Lower leg skin (tissue), 4 donors: ENCODE results near the gene METRN. TPM values are rescaled to one million over a fixed set of nuclear protein-coding genes. Genes with fewer than 3 reads are reported as not detected.
A peak's percentile ranks its signal among the peaks of the same experiment; 100 is the strongest.

ENCODE experiments used
- DNase-seq, 2 donors: peaks; one replicate each; pipeline ENCODE4 v3.0.0-alpha.2; 2019; ENCODE audit warnings: low spot score in 2 of 2
- H3K4me3 ChIP-seq: fragments of 200-600 bp; sonication (generic); 2 replicates; pipeline ENCODE4 v1.5.1; 2017; ENCODE audit warnings: mild to moderate bottlenecking, low read depth; ENCODE audit not compliant: poor library complexity, severe bottlenecking
- POLR2A ChIP-seq, 2 donors: fragments of 450-650 bp; IDR thresholded peaks; one replicate each; pipeline ENCODE4 v1.6.1; 2016 to 2017; ENCODE audit warnings: antibody characterized with exemption in 2 of 2, mild to moderate bottlenecking in 1 of 2, moderate library complexity in 1 of 2
- WGBS, 2 donors: methylation state at CpG; one replicate each; pipeline ENCODE4 v1.1.5; 2018; 5-methylcytosine and 5-hydroxymethylcytosine counted together
- intact Hi-C: fragments of 100-400 bp; cut with DNase I; formaldehyde crosslinking; loops from one replicate; pipeline ENCODE4 v1.15.0; 2023; ENCODE audit warnings: low total_unique reads
- total RNA-seq, 4 donors: library from RNA; depleted of rRNA; stranded (reverse); fragments of >200 nt; gene quantifications; one replicate each; pipeline ENCODE4 v1.1.0, GENCODE V29; 2016
- TF ChIP-seq, protein P1 (sequence below), 3 donors: fragments of 450-650 bp; IDR thresholded peaks; one replicate each; pipeline ENCODE4 v1.5.1; 2016; ENCODE audit warnings: antibody characterized with exemption in 3 of 3, mild to moderate bottlenecking in 3 of 3, moderate library complexity in 2 of 3

Gene METRN
- total RNA-seq, 4 donors from 2014 or later = 24.2 to 48.4 (median 36.0) TPM

- WGBS, 2 donors = 0% methylated on average over 18 of the region's 38 CpGs
- intact Hi-C loops = no loop called here
- no peak for TF ChIP-seq POLR2A (IDR thresholded peaks at IDR 0.05)
- TF ChIP-seq, protein P1, sequence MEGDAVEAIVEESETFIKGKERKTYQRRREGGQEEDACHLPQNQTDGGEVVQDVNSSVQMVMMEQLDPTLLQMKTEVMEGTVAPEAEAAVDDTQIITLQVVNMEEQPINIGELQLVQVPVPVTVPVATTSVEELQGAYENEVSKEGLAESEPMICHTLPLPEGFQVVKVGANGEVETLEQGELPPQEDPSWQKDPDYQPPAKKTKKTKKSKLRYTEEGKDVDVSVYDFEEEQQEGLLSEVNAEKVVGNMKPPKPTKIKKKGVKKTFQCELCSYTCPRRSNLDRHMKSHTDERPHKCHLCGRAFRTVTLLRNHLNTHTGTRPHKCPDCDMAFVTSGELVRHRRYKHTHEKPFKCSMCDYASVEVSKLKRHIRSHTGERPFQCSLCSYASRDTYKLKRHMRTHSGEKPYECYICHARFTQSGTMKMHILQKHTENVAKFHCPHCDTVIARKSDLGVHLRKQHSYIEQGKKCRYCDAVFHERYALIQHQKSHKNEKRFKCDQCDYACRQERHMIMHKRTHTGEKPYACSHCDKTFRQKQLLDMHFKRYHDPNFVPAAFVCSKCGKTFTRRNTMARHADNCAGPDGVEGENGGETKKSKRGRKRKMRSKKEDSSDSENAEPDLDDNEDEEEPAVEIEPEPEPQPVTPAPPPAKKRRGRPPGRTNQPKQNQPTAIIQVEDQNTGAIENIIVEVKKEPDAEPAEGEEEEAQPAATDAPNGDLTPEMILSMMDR (IDR thresholded peaks at IDR 0.05) = no peak
- no peak for DNase-seq
- H3K4me3 ChIP-seq = peak overlapping the region; percentile 76
These were observed 34.3 kb upstream of the METRN start for GRCh38 chr16:680625-680945.

DNA sequence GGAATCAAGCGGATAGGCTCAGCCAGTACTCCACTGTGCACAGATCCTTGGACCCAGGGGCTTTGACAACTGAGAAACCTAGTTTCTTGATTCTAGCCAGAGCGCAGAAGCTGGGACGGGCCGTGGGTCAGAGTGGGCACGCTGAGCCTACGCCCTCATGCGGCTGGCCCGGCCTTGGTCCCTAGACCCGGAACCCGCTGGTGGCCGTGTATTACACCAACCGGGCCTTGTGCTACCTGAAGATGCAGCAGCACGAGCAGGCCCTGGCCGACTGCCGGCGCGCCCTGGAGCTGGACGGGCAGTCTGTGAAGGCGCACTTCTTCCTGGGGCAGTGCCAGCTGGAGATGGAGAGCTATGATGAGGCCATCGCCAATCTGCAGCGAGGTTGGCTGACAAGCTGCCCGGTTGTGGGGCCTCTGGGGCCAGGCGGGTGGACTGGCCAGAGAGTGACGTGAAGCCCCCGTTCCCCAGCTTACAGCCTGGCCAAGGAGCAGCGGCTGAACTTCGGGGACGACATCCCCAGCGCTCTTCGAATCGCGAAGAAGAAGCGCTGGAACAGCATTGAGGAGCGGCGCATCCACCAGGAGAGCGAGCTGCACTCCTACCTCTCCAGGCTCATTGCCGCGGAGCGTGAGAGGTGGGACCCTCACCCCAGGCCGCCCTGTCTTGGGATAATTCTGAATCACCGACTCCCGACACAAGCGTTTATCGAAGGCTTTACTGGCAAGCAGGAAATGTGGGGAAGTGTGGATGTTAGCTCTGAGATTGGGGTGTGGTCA lies 33.8 kb upstream of the METRN start:
- TF ChIP-seq, protein P1 (IDR thresholded peaks at IDR 0.05) = no peak
- TF ChIP-seq POLR2A (IDR thresholded peaks at IDR 0.05) = no peak
- H3K4me3 ChIP-seq = peak overlapping the region; percentile 76
- DNase-seq = no peak
- 43 to 49% methylated on average over 32 to 42 of the region's 44 CpGs for WGBS, 2 donors
- intact Hi-C loops = no loop called here

DNA sequence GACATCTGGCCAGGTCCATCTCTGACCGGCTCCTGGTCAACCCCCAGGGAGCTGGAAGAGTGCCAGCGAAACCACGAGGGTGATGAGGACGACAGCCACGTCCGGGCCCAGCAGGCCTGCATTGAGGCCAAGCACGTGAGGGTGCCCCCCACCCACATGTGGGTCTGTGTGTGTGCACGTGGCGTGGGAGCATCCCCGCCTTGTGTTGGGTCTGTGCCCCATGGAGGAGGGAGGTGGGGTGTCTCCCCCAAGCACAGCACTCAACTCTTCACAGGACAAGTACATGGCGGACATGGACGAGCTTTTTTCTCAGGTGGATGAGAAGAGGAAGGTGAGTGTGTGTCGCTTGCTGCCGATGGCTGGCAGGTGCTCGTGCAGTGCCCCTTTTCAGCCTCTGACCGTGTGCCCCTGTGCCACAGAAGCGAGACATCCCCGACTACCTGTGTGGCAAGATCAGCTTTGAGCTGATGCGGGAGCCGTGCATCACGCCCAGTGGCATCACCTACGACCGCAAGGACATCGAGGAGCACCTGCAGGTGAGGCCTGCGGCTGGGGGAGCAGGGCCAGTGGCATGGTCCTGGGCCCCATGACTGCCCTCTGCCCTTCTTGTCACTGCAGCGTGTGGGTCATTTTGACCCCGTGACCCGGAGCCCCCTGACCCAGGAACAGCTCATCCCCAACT lies 33.0 kb upstream of the METRN start:
- TF ChIP-seq, protein P1 (IDR thresholded peaks at IDR 0.05) = no peak
- no peak for TF ChIP-seq POLR2A (IDR thresholded peaks at IDR 0.05)
- no peak overlapping the region for H3K4me3 ChIP-seq
- 71 to 77% methylated on average over 27 to 28 of the region's 28 CpGs for WGBS, 2 donors
- no peak for DNase-seq
- intact Hi-C loops = no loop called here

- 77 to 80% methylated on average over 31 to 36 of the region's 36 CpGs for WGBS, 2 donors
- DNase-seq = no peak
- no peak for TF ChIP-seq POLR2A (IDR thresholded peaks at IDR 0.05)
- TF ChIP-seq, protein P1 (IDR thresholded peaks at IDR 0.05) = no peak
- no peak overlapping the region for H3K4me3 ChIP-seq
- intact Hi-C loops = no loop called here
These were observed 32.2 kb upstream of the METRN start for GRCh38 chr16:682493-683395.

- 17 to 35% methylated on average over 21 to 30 of the region's 57 CpGs for WGBS, 2 donors
- intact Hi-C loops = no loop called here
- no peak for DNase-seq
These were observed 31.4 kb upstream of the METRN start for GRCh38 chr16:683396-684070.

More at GRCh38 chr16:683396-684070, 31.4 kb upstream of the METRN start:
- TF ChIP-seq, protein P1 (IDR thresholded peaks at IDR 0.05) = no peak
- no peak for TF ChIP-seq POLR2A (IDR thresholded peaks at IDR 0.05)
- peak overlapping the region; percentile 37 for H3K4me3 ChIP-seq
